Nephron (organoid): ENCODE data around the gene PPP4R2.
A peak's percentile ranks its signal among the peaks of the same experiment; 100 is the strongest.
"Not testable (repeated sequence)": the region's sequence is repeated elsewhere in the genome, so short reads cannot be mapped to it uniquely, and the experiment has no call there.

Experiments
- H3K27ac Mint-ChIP-seq, 3 experiments: 2 replicates each; pipeline ENCODE4 v1.8.0; 2020; ENCODE audit warnings: mixed read lengths in 3 of 3, mild to moderate bottlenecking in 2 of 3, moderate library complexity in 1 of 3
- H3K27me3 Mint-ChIP-seq: 2 replicates; pipeline ENCODE4 v1.8.0; 2021; ENCODE audit warnings: low read depth, mild to moderate bottlenecking, moderate library complexity, mixed read lengths
- H3K36me3 Mint-ChIP-seq: 2 replicates; pipeline ENCODE4 v1.8.0; 2020; ENCODE audit warnings: low read depth, mixed read lengths
- H3K4me1 Mint-ChIP-seq: 2 replicates; pipeline ENCODE4 v1.8.0; 2020; ENCODE audit warnings: mixed read lengths
- H3K4me3 Mint-ChIP-seq, 3 experiments: 2 replicates each; pipeline ENCODE4 v1.8.0; 2020; ENCODE audit warnings: mild to moderate bottlenecking in 3 of 3, mixed read lengths in 3 of 3, moderate library complexity in 2 of 3
- H3K9me3 Mint-ChIP-seq: 2 replicates; pipeline ENCODE4 v1.8.0; 2020; ENCODE audit warnings: mixed read lengths
- TF ChIP-seq, protein P1 (sequence below), 3 experiments: fragments of 200-600 bp; sonication (generic); IDR thresholded peaks; one replicate each; pipeline ENCODE4 v1.5.0; 2021; ENCODE audit warnings: antibody characterized with exemption in 3 of 3; ENCODE audit not compliant: unreplicated experiment in 3 of 3

The PPP4R2 gene

DNA sequence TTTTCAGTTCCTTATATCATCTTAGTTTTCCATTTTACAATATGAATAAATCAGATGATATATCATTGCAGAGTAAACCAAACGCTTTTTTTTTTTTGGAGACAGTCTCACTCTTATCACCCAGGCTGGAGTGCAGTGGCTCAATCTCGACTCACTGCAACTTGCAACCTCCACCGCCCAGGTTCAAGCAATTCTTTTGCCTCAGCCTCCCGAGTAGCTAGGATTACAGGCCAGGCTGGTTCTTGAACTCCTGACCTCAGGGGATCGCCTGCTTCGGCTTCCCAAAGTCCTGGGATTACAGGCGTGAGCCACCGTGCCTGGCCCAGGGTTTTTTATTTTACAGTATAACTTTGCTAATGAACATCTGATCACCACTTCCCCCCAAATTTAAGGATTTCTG, 59.0 kb downstream of the PPP4R2 start:
- peaks cover 13% of the 10 kb centered on the region for H3K4me1 Mint-ChIP-seq
- H3K4me3 Mint-ChIP-seq: no peak overlapping the region
- TF ChIP-seq, protein P1, sequence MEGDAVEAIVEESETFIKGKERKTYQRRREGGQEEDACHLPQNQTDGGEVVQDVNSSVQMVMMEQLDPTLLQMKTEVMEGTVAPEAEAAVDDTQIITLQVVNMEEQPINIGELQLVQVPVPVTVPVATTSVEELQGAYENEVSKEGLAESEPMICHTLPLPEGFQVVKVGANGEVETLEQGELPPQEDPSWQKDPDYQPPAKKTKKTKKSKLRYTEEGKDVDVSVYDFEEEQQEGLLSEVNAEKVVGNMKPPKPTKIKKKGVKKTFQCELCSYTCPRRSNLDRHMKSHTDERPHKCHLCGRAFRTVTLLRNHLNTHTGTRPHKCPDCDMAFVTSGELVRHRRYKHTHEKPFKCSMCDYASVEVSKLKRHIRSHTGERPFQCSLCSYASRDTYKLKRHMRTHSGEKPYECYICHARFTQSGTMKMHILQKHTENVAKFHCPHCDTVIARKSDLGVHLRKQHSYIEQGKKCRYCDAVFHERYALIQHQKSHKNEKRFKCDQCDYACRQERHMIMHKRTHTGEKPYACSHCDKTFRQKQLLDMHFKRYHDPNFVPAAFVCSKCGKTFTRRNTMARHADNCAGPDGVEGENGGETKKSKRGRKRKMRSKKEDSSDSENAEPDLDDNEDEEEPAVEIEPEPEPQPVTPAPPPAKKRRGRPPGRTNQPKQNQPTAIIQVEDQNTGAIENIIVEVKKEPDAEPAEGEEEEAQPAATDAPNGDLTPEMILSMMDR (IDR thresholded peaks at IDR 0.05; ENCODE audit: unreplicated experiment in 3 of 3): no peak
- H3K27ac Mint-ChIP-seq: peak overlapping the region; percentile 1 to 16 (median 3)
- H3K9me3 Mint-ChIP-seq: no peaks in the 10 kb centered on the region
- H3K27me3 Mint-ChIP-seq: no peaks in the 10 kb centered on the region
- H3K36me3 Mint-ChIP-seq: peaks cover 22% of the 10 kb centered on the region

DNA sequence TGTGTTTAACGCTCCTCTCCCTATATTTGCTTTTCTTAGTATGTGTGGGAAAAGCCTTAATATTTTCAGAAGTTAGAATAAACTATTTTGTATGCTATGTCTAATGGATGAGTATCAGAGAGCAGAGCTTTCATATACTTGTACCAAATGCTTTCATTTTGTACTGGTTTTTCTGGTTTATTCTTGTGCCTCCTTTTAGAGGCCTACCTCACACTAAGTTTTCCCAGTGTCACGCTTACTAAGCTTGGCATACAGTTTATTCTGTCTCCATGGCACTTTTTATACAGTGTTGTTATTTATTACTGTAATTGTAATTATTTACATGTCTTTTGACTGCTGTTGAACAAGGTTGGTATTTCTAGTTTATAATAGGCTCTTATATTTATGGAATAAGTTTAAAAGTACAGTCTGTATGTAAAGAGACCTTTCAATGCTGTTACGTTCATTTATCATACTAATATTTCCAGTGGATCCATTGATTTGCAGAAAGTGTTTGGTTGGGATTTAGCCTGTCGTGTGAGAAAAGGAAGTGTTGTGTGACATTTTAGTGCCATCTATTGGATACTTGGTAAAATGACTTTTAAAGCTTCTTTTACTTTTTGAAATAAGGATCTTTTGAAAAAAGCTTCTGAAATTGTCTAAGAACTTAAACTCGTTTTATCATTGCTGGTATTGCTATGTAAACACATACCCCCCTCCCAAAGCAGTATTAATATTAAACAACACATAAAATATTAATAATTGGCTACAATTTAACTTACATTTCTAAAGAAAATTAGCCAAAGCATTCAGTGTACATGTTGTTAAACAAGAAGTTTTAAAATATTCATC, 59.6 kb downstream of the PPP4R2 start:
- Mint-ChIP-seq H3K4me1 (peaks cover 13% of the 10 kb centered on the region), H3K4me3 (no peak overlapping the region), H3K27ac (peak overlapping the region; percentile 1 to 16 (median 3)), H3K36me3 (peaks cover 19% of the 10 kb centered on the region), H3K27me3 (no peaks in the 10 kb centered on the region), H3K9me3 (no peaks in the 10 kb centered on the region)
- TF ChIP-seq, protein P1 (IDR thresholded peaks at IDR 0.05; ENCODE audit: unreplicated experiment in 3 of 3): peak; percentile 30 to 59 (median 51)

DNA sequence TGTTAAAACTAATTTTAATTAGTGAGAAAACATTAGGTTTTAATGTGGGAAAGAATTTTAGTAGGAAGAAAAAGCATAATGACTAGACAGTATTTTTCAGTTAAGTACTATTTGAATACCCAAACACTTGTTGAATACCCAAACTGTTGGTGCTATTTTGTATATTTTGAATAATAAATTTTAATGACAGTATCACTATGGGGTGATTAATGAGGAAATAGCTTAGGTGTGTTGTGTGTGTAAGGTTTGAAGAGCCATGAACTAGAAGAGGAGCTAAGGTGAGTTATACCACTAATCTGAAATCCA, 60.2 kb downstream of the PPP4R2 start:
- H3K27ac Mint-ChIP-seq: no peak overlapping the region
- H3K4me3 Mint-ChIP-seq: no peak overlapping the region
- peaks cover 21% of the 10 kb centered on the region for H3K36me3 Mint-ChIP-seq
- peaks cover 11% of the 10 kb centered on the region for H3K4me1 Mint-ChIP-seq
- TF ChIP-seq, protein P1 (IDR thresholded peaks at IDR 0.05; ENCODE audit: unreplicated experiment in 3 of 3): no peak
- H3K9me3 Mint-ChIP-seq: no peaks in the 10 kb centered on the region
- no peaks in the 10 kb centered on the region for H3K27me3 Mint-ChIP-seq

DNA sequence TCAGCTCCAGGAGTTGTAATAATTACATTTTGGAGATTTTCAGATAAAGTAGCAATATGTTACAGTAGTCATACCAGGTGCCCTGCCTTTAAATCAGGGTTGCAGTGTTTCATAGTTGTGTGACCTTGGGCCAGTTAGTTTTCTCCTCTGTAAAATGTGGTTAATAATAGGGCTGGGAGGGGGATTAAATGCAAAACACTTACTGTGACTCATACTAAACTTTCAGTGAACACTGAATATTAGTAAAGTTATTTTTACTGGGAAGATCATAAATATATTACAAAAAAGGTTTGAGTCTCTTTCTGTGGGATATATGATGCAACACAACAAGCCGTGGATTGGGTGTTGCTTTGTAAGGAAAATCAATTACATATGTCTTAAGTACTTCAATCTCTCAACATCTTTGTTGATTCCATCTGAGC, 63.7 kb downstream of the PPP4R2 start:
- Mint-ChIP-seq H3K36me3 (peaks cover 46% of the 10 kb centered on the region), H3K27ac (no peak overlapping the region), H3K4me1 (peaks cover 8% of the 10 kb centered on the region), H3K9me3 (no peaks in the 10 kb centered on the region), H3K4me3 (no peak overlapping the region), H3K27me3 (no peaks in the 10 kb centered on the region)
- TF ChIP-seq, protein P1 (IDR thresholded peaks at IDR 0.05; ENCODE audit: unreplicated experiment in 3 of 3): no peak

DNA sequence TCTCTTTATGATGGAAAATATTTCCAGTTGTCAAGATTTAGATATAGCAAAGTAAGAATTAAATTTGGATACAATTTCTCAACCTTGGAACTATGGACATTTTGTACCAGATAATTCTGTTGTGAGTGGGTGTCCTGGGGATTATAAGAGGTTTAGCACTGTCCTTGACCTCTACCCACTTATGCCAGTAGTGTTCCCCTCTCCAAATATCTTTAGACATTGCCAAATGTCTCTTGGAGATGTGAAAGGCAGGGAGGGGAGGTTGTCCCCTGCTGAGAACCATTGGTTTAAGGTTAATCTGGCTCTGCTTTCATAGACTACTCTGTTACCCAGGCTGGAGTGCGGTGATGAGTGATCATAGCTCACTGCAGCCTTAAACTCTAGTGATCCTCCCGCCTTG, 64.8 kb downstream of the PPP4R2 start, which contains the start of gene EBLN2:
EBLN2 (plus strand) TSS at position 244 of the 400 bp plus-strand sequence. CDS start 423 bp downstream, outside the sequence.
- peaks cover 55% of the 10 kb centered on the region for H3K36me3 Mint-ChIP-seq
- H3K27me3 Mint-ChIP-seq: no peaks in the 10 kb centered on the region
- H3K4me1 Mint-ChIP-seq: no peaks in the 10 kb centered on the region
- H3K4me3 Mint-ChIP-seq: no peak within 1 kb of the TSS
- TF ChIP-seq, protein P1 (IDR thresholded peaks at IDR 0.05; ENCODE audit: unreplicated experiment in 3 of 3): no peak
- H3K27ac Mint-ChIP-seq: no peak within 1 kb of the TSS
- H3K9me3 Mint-ChIP-seq: no peaks in the 10 kb centered on the region

DNA sequence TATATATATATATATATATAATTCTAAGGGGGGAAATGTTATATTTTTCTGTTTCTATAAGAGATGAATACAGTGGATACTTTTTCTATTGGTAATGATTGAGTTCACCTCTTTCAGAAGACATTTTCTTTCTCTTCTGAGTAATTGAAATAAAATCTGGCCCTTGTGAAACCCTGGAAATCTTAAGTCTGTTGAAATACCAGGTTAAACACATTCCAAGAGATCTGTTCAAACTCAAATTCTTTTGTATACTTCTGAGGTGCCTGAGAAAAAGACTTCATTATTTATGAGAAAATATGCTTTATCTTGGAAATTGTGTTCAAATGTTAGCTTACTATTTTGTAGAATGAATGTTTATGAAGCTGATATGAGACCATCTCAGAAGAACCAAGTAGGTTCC, 69.6 kb downstream of the PPP4R2 start:
- H3K4me1 Mint-ChIP-seq, H3K9me3 Mint-ChIP-seq, H3K27ac Mint-ChIP-seq, H3K27me3 Mint-ChIP-seq, H3K4me3 Mint-ChIP-seq: not testable (repeated sequence)
- peaks cover 39% of the 10 kb centered on the region for H3K36me3 Mint-ChIP-seq
